IPS DF 19.7 (cell line): ENCODE data around the gene RRH.
"Not testable (repeated sequence)": the region's sequence is repeated elsewhere in the genome, so short reads cannot be mapped to it uniquely, and the experiment has no call there.

ENCODE experiments used
- DNase-seq: peaks from one replicate; pipeline ENCODE4 v3.0.0-alpha.2; 2013; ENCODE audit warnings: low read depth, low spot score

RRH gene

DNA sequence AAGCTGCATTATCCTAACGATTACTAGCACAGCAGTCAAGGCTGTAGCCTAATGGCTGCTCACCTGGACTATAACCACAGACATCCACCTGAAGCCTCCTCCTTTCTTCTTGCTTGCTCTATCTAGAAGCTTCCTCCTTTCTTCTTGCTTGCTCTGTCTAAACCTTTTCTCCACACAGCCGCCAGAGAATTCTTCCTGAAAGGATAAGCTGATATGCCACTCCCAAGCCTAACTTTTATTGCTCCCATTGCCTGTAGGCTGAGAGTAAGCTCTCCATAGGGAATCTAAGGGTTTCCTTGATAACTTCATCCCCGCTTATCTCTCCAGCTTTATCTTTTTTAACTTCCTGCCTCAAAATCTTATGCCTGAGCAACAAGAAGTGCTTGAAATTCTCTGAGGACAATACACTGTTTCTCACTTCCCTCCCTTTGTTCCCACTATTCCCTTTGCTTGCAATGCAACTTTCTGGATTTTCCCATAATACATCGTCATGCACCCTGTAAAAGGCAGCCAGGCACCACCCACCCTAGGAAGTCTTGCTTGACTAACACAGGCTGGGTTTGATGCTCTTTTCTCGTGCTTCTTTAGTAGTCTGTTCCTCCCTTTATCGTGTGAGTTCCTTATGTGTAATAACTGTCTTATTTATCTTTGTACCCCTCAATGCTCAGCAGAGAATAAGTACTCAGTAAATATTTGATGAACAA is 18.8 kb downstream of the RRH start:
- DNase-seq: no peak

DNA sequence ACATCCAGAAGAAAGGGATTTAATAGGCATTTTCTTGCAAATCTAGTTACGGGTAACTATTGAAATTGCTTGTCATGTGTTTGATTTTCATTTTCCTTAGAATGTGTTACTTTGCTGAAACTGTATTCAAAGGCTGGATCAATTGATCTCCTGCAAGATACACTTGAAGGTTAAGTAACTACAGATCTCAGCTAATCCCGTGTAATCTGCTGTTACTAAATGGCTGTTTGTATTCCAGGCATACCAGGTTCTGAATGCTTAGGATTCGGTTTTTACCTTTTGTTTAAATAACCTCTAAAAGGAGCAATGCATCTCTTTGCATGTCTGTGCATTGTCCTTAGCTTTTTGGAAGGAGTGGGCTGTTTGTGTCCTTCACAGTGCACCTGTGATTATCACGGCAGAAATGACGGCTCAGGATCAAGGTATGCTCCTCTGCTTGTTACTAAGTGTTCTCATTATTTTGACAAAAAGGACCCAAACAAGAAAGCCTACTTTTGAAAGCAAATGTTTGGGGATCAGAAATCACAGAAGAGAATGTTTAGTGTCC is 20.2 kb downstream of the RRH start, which contains the start of gene LRIT3:
LRIT3 (plus strand) TSS at position 212 of the 547 bp plus-strand sequence; CDS start at position 307, 95 bp downstream.
- DNase-seq: no peak

DNA sequence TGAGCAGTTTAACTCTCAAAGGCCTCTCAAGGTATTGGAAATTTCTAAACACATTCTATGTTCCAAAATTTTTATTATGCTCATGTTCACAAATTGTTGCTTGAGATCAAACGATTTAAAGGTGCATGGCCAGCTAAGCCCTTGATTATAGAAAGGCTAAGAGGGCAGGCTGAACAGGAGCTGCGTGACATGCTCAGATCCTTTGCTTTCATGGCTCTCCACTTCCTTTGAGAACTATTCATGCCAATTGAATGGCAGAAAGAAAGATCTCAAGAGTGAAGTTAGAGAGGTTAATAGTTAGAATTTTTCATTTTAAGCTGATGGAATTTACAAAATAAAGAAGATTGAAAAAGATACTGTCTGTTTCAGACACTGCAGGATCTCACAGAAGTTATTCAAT is 20.7 kb downstream of the RRH start:
- no peak for DNase-seq

DNA sequence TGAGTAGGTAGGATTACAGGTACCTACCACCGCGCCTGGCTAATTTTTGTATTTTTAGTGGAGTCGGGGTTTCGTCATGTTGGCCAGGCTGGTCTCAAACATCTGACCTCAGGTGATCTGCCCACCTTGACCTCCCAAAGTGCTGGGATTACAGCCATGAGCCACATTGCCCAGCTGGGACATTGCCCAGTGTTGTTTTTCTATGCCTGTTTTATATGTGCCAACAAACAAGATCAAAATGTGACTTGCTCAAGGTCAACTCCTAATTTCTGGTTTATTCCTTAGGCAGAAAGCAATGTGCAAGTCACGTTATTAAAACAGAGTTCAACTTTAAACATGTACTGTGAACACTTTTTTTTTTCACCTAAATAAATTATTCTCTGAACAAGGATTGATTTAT is 22.8 kb downstream of the RRH start:
- no peak for DNase-seq

DNA sequence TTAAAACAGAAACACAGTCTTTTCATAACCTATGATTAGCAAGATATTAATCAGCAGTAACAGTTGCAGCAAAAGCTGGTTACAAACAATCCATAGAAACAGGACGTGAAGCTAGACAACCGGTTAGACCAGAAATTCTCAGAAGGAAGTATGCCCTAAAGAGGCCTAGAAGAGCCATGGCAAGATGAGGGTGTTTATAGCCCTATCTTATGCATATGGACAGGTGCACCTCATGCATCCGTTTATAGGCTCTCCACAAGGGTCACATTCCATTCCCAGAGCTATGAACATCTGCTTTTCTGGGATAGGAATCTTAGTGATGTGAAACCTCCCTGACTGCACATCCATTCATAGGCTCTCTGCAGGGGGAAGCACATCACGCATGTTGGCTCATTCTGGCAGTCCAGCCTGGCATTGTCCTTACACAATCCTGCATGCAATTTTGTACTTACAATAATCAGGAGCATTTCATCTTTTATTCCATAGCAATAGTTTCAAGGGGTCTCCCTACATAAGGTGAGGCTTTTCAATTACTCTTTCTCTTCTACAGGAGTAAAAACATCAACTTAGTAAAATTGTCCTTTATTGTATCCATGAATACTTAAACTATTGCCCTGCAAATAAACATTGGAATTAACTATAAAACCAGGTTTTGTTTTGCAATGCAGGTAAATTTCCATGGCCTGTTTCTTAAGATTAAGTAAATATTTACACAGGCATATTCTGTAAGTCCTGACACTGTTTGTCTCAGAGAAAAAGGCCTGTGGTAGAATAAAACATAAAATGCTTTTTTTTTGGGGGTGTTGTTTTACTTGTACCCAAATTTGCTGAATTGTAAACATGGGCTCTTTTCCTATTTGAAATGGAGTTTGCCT is 31.9 kb downstream of the RRH start:
- not testable (repeated sequence) for DNase-seq

DNA sequence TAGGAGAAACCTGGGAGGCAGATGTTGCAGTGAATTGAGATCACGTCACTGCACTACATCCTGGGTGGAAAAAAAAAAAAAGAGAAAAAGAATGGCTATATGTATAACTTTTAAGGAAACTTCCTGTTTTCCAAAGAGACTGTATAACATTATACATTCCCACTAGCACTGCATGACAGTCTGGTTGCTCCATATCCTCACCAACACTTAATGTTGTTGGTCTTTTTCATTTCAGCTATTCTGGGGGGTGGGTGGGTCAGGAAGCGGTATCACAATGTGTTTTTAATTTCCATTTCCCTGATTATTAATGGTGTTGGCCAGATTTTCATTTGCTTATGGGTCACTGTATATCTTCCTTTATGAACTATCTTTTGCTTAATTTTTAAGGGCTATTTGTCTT is 33.5 kb downstream of the RRH start:
- DNase-seq: no peak

DNA sequence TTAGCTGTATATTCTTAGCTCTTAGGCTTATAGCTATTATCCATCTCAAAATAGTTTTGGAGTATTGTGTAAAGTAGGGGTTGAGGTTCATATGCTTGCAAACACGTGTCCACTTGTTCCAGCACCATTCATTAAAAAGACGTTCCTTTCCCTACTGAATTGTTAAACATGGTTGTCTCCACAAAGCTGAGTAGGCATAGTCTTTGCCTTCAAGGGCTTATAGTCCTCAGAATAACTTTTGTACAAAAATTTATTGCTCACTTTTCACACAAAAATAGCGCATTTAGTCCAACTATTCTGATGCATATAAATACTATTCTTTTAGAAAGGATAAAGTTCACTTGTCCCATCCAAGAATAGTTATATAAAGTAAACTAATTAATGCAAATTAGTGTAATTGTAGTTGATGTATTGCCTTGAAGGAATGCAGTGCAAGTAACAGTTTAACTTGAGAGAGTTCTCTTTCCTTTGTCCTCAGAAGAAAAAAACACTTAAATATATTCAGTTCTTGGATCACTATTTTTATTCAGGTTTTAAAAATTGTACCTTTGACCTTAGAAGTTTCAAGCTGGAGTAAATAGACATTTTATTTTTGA is 34.2 kb downstream of the RRH start:
- DNase-seq: no peak

DNA sequence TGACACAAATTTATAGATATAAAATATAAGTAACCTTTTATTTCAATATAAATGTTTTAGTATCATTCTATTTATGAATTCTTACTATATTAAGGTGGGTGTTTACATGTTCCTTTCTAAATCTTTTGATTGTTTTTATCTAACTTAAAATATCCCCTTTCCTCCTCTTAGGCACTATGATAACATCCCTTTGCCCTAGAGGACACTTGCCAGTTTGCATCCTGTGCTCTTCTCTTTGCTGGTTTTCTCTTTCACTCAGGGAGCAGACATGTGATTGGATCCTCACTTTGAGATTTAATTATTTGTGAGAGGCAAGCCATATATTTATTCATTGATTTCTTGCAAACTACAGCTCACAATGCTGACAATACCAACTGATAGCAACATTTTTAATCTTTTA is 36.4 kb downstream of the RRH start:
- DNase-seq: no peak

DNA sequence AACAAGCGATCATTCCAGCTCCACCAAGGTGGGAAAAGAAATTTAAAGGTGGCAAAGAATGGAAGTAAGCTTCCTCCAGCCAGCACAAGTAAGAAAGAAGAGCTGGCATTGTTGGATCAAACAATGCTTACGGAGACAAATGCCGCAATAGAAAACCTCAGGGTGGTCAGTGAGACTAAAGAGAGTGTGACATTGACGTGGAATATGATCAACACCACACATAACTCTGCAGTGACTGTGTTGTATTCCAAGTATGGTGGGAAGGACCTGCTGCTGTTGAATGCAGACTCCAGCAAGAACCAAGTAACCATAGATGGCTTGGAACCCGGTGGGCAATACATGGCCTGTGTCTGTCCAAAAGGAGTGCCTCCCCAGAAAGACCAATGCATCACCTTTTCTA is 42.3 kb downstream of the RRH start:
- DNase-seq: no peak

DNA sequence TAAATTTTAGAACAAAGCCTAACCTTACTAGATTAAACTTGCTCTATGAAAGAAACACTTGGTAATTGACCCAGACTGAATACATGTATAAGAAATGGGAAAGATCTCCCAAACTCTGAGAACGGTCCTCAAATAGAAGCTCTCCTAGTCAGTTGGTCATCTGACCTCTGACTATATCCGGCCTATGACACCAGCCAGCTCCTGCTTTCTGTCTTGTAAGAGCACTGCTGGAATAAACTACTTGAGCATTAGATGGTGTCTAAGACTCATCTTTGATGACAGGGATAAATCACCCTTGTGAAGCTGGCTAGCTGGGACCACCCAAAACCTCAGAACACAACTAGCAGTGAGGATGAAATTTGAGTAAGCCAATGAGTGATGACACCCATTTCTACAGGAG is 44.3 kb downstream of the RRH start:
- no peak for DNase-seq

DNA sequence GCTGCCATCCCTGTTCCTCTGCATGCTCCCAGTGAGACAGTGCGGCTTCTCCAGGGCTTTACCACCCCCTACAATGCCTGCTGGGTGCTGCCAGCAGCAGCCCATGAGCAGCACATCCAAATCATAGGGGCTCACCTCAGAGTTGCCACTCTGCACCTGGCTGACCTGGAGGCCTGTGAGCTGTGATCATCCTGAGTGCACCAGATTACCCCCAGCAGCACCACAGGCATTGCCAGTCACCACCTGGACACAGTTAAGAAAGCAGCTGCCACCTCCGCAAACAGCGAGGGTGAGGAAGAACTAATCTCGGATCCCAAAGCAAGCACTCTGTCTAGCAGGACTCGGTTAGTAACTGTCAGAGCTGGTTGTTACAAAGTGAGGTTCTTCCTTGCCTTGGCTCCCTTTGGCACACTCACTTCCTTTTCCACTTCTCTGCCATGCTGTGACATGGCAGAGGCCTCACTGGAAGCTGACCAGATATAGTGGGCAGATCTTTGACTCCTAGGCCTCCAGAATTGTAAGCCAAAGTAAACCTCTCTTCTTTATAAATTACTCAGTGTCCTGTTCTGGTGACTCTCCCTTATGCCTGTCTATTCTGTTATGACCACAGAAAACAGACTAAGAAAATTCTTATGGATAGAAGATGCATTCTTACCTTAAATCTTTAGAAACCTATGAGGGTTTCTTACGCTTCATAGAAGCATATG is 45.3 kb downstream of the RRH start:
- DNase-seq: no peak

DNA sequence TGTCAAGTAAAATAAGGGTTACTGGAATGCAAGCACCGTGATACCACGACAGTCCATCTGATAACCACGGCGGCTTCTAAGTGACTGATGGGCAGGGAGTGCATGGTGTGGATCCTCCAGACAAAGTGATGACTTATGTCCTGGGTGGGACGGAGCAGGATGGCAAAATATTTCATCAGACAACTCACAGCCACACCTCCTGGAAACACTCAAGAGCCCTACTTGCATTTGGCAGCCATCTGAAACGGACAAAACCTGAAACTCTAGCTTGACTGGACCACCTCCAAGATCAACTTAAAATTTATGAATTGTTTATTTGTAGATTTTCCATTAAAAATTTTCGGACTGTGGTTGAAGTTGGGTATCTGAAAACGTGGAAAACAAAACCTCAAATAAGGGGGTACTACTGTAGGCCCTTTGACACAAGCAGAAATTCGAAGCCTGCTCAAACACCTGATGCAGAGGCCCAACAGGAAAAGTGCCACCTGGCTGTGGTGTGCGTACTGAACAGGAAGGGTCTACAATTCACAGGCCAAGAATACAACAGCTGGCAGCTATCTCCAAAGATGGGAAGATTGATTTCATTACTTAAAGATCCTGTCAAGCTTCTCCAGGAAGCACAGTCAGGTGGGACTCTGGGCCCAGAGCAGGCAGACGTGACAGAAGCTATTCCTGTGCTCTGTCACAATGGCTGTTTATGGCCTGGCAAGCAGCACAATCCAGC is 46.2 kb downstream of the RRH start:
- no peak for DNase-seq

DNA sequence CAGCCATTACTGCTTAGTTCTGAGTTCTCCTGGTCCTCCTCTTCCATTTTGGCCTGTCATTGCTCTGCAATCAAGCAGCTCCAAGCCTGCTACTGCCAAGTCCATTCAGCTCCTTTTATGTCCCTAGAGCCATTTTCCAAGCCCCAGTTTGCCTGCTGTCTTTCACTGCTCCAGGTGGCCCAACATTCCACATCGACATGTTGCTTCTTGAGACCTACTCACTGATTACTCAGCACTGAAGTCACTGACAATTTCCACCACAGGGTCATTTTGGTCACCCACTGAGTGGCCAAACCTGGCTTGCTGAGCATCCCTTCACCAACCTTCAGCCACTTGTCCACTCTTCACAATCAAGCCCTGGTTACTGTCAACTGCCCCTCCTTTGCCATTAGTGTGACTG is 47.3 kb downstream of the RRH start:
- DNase-seq: no peak

DNA sequence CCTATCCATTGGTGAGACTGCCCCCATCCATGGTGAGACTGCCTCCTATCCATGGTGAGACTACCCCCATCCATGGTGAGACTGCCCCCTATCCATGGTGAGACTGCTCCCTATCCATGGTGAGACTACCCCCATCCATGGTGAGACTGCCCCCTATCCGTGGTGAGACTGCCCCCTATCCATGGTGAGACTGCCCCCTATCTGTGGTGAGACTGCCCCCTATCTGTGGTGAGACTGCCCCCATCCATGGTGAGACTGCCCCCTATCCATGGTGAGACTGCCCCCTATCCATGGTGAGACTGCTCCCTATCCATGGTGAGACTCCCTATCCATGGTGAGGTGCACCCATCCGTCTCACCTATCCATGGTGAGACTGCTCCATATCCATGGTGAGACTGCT is 47.8 kb downstream of the RRH start:
- DNase-seq: not testable (repeated sequence)

DNA sequence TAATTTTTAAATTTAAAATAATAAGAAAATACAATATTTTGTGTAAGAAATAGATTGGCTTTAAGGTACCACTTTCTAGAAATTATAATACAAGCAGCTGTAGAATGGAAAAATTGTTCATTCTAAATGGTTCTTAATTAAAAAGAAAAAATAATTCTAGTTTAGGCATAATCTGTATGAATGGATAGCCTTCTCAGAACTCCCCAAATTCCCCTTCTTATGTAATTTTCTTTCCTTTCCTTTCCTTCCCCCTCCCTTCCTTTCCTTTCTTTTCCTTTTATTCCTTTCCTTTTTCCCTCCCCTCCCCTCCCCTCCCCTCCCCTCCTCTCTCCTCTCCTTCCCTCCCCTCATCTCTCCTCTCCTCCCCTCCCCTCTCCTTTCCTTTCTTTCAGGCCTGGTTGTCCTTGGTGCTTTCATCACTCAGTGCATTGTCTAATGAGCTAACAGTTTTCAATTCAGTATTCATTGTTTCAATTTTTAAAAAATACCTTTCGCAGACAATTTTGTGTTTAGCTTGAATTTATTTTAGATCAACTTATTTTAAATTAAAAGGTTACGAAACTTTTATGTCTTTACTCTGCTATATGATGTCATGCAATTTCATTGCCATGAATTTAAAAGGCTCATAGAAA is 49.0 kb downstream of the RRH start:
- DNase-seq: no peak

DNA sequence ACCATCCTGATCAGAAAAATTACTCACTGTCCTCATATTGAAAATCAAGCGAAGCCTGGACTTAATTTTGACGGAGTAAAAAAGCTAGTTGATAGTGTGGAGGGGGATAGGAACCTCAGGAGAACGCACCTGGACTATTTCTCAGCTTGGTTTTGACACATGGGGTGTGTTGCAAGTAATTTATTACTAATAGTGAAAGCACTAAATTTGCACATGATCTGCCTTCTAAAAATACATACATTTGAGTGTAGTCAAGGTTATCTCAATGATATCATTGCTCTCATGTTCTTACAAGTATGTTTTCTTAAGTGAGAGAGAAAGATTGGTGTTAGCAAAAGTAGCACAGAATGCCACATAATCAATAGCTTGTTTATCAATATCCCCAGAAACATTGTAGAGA is 49.6 kb downstream of the RRH start:
- DNase-seq: no peak

DNA sequence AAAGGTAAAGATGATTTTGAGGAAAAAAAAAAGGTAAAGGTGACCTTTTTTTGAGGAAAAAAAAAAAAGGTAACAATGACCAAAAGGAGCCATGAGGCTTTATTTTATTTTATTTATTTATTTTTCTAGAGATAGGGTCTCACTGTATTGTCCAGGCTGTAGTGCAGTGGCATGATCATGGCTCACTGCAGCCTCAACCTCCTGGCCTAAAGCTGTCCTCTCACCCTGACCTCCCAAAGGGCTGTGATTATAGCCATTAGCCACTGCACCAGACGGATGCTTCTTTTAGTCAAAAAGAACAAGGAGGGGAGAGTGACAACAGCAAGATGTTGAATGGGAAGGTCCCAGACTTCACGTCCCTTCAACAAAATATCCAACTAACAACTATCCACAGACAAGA is 50.6 kb downstream of the RRH start:
- DNase-seq: no peak

DNA sequence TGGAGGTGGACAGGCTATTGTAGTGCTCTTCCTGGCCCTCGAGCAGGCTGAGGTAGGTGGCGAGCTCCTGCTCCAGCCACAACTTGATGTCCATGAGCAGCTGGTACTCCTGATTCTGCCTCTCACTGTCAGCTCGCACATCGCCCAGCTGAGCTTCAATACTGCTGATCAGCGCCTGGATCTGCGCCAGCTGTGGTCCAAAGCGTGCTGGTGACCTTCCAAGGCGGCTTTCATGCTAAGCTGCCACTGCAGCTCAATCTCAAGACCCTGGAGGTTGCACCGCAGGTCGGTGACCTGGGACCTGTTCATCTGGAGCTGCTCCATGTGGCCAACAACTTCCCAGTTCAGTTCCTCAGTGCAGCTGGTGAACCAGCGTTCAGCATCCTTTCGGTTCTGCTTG is 51.3 kb downstream of the RRH start:
- DNase-seq: no peak

DNA sequence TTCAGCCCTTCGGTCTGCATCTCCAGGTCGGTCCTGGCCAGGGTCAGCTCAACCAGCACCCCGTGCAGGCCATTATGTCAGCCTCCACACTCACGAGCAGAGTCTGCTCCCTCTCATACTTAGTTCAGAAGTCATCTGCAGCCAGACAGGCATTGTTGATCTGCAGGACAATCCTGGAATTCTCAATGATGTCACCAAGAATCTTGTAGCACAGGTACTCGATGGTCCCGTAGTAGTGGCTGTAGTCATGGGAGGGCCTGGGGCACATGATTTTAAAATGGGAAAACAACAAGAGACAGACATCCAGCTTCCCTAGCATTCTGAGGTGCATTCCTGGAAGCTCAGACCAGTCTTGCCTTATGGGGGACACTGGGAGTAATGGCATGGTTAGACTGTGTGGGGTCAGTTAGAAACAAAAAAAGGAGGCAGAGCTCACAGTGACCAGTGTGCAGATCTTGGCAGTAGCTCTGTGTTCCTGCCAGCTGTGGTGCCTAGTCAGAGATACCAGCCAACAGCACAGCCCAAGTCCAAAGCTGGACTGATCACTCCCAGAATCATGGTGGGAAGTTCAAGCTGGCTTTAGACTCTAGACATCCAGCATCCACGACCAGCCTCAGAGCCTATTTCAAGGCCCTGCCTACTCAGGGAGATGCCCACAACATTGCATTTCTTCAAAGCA is 52.0 kb downstream of the RRH start:
- no peak for DNase-seq

DNA sequence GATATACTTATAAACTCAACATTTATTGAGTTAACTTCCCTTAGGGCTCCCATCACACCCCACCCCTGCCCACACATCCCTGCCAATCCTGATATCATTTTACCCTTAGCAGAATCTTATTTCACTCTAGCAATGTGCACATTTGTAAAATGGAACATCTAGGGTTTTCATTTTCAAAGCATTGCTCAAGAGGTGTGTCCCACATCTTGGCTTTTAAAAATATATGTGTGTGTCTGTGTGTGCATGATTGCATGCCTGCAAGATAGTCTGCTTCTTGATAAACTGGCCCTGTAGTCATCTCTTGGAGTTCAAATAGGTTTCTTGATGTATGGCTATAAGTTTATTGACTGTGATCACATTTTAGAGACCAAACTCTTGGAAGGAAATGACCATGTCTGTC is 58.5 kb downstream of the RRH start:
- DNase-seq: no peak
